ENCODE data around the gene TOPAZ1.
A peak's percentile ranks its signal among the peaks of the same experiment; 100 is the strongest.

TOPAZ1 gene

GRCh38 chr3:44241706-44242105, at the start of gene TOPAZ1:
TOPAZ1 (plus strand) TSS chr3:44241886; CDS start chr3:44242054, 168 bp downstream.
- no peak for DNase-seq (ENCODE audit: low spot score)

GRCh38 chr3:44198284-44199269, 43.1 kb upstream of the TOPAZ1 start:
- DNase-seq (ENCODE audit: low spot score), result peak; percentile 74

GRCh38 chr3:44206261-44206660, 35.4 kb upstream of the TOPAZ1 start:
- DNase-seq (ENCODE audit: low spot score), result no peak

DNA sequence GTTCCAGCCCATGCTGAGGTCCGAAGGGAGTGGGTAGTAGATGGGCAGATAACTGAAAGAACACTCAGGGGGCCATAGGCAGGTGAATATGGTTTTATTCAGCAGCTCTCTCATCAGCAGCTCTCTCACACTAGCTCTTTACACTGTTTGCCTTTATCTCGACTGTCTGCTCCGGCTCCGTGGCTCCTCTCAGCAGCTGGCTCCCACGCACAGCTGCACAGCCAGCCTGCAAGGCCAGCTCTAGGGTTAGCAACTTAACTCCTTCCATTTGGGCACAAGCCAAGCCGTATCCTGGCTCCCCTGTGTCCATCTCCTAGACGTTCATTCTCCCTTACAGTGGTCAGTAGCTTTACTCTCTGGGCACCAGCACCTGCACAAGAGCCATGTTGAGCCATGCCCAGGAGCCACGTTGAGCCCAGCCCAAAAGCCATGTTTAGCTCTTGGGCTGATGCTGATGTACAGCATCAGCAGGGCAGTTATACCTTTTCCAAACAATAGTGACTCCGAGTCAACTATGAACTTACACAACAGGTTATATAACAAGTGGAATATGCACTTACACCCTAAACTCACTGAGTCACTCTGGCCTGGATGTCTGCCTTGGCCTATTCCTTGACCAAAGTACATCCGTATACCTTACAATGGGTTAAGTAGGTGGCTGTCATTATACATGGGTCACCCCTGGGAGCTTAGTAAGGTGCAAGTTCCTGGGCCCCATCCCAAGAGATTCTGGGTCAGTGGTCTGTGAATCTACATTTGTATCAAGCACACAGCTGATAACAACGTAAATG, 34.6 kb upstream of the TOPAZ1 start:
- no peak for DNase-seq (ENCODE audit: low spot score)

DNA sequence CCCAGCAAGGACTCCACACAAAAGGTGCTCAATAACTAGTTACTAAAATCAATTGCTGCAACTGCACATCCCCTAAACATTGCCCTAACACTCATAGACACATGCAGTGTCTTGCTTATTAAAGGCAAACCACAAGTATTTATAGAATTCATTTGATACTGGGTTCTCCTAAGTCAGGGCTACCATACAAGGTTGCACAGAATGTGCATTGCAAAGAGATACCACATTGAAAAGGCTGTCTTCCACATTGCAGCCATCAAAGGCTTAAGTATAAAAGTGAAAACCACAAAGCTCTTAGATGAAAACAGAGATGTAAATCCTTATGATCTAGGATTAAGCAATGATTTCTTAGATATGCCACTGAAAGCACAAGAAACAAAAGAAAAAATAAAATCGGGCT, 33.6 kb upstream of the TOPAZ1 start:
- DNase-seq (ENCODE audit: low spot score), result no peak

DNA sequence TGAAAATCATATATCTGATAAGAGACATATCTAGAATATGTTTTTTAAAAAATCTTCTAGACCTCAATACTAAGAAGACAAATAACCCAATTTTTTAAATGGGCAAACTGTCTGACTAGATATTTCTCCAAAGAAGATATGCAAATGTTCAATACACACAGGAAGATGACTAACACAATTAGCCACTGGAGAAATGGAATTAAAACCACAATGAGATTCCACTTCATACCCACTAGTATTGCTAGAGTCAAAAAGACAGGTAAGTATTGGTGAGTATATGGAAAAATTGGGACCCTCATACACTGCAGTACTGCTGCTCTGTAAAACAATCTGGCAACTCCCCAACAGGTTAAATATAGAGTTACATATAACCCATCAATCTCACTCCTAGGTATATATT, 33.1 kb upstream of the TOPAZ1 start:
- DNase-seq (ENCODE audit: low spot score), result no peak

- no peak for DNase-seq (ENCODE audit: low spot score)
Measured at GRCh38 chr3:44210967-44211366, 30.7 kb upstream of the TOPAZ1 start.

GRCh38 chr3:44222337-44222736, 19.3 kb upstream of the TOPAZ1 start:
- DNase-seq (ENCODE audit: low spot score), result no peak

- DNase-seq (ENCODE audit: low spot score), result no peak
Measured at GRCh38 chr3:44223299-44223698, 18.4 kb upstream of the TOPAZ1 start.

DNA sequence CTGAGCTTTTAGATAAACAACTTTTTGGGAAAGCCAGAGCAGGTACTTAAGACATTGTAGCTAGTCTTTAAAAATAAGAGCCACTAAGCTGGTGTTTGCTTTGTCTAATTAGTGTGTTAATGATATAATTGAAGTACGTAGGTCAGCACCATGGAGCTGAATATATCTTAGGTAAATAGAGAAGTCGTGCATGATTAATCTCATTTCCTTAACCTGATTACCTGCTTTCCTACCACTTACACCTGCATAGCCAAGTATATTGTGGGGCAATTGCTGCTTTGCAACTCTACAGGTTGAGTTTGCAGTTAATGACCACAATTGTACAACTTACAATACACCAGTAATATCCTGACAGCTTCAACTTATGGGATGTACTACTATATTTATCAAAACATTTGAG, 17.6 kb upstream of the TOPAZ1 start:
- no peak for DNase-seq (ENCODE audit: low spot score)

GRCh38 chr3:44226573-44226972, 15.1 kb upstream of the TOPAZ1 start:
- no peak for DNase-seq (ENCODE audit: low spot score)

- no peak for DNase-seq (ENCODE audit: low spot score)
Measured at GRCh38 chr3:44227632-44228031, 14.1 kb upstream of the TOPAZ1 start.

- DNase-seq (ENCODE audit: low spot score), result no peak
Measured at GRCh38 chr3:44228900-44229299, 12.8 kb upstream of the TOPAZ1 start.

- no peak for DNase-seq (ENCODE audit: low spot score)
Measured at GRCh38 chr3:44232407-44232806, 9.3 kb upstream of the TOPAZ1 start.

DNA sequence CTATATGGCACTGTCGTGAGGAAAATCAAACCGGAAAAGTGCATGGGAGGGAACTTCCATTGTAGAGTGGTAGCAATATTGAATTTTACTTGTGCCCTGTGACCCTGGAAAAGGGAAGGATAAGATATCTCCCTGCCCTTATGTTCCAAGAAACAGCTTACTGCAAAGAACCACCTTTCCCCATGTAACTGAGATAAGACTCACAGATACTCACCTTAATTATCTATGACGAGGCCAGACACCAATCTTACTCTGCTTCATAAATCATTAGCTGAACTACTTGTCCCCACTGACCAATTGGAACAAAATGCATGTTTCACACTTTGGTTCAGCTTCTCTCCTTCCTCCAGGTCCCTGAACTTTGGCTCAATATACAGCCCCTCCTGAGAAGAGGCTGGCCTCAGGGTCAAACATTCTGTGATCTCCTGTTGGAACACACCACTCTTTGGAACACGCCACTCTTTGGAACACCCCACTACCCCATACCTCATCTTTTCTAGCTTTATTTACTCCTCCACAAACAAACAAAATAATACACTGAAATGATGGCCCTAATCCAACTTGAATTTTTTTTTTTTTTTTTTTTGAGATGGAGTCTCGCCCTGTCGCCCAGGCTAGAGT, 6.9 kb upstream of the TOPAZ1 start:
- DNase-seq (ENCODE audit: low spot score), result no peak

- DNase-seq (ENCODE audit: low spot score), result no peak
Measured at GRCh38 chr3:44235604-44236484, 5.8 kb upstream of the TOPAZ1 start.

DNA sequence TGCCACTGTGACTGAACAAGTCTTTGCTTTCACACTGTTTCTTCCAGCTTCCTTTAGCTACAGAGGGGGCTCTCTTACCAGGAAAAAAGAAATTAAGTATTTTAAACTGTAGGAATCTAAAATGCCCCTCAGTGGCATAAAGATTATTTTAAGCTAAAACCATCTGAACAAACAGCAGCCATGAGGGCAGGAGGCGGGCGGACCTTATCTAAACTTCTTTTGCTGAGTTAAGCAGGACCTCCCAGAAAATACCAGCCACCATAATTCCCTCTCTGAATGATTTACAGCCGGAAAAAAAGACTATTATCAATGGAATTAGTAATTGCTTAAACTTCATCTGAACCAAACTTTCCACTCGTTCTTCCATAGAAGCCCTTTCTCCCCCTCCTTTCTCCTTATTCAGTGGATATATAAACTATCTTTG, 5.2 kb upstream of the TOPAZ1 start:
- DNase-seq (ENCODE audit: low spot score), result no peak

DNA sequence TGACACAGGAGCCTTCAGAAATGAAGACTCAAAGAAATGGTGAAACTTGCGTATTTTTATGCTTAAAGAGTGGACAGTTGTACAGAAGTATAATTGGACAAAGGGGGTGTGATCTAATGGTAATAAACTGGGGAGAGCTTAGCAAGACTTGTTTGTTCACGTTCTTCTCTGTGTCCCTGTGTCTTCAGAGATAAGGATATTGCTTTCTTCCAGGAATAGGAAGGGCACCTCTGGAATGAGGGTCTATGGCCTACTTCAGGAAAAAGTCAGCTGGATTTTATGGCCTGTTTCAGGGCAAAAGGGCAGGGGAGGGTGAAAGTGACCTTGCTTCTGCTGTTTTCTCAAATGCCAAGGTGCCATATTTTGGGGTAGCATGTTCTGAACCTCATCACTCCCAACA, 4.5 kb upstream of the TOPAZ1 start:
- no peak for DNase-seq (ENCODE audit: low spot score)

- DNase-seq (ENCODE audit: low spot score), result no peak
Measured at GRCh38 chr3:44237665-44238064, 4.0 kb upstream of the TOPAZ1 start.

GRCh38 chr3:44238889-44239288, 2.8 kb upstream of the TOPAZ1 start:
- DNase-seq (ENCODE audit: low spot score), result no peak

DNA sequence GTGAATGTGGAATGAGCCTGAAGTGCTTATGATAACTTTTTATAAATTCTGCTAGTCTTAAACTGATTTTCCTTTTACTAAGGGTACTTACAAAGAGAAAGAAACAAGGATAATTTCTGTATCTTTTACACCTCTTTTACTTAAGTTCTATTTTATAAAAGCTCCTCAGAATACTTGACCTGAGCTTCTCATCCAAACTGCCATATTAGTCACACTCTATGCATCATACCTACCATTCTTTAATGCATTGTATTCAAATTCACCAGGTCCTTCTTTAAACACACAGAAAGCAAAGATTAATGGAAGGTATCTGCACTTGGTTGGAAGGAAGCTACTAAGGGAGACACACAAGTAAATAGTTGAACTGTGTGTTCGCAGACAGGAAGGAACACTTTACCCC, 1.6 kb upstream of the TOPAZ1 start:
- no peak for DNase-seq (ENCODE audit: low spot score)

DNA sequence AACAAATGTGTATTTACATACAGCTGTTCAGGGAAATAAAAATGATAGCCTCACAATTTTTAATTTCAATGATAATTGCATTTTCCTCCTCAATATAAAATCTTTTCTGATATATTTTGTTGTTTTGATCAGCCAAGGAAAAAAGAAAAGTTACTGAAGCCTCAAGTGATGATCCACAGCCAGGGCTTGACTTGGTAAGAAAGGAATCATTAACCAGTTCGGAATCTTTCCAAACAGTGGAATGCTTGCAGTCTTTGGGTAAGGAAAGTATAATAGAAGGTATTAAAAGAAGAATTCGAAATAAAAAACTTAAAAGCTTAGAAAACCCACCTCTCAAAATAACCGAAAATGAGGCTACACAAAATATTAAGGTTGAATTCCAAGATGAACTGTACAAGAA, 1.0 kb downstream of the TOPAZ1 start:
- DNase-seq (ENCODE audit: low spot score), result no peak

Data from left forelimb (tissue), 1 donor.